CD4-positive, alpha-beta T cell treated with Interleukin-6 for 4 hours (primary cell): Measurements from ENCODE around the gene SLC51A.

Experiments
- DNase-seq: peaks from one replicate; pipeline ENCODE4 v3.0.0-alpha.2; 2020; ENCODE audit warnings: mixed read lengths

The SLC51A gene

GRCh38 chr3:196217307-196218154 is 1.2 kb downstream of the SLC51A start:
- DNase-seq, result no peak

GRCh38 chr3:196218155-196218712 is 1.9 kb downstream of the SLC51A start:
- DNase-seq, result no peak

- peak; percentile 81 for DNase-seq
Measured at GRCh38 chr3:196219194-196219969, 3.0 kb downstream of the SLC51A start.

GRCh38 chr3:196219970-196220311 is 3.6 kb downstream of the SLC51A start:
- no peak for DNase-seq

- DNase-seq, result no peak
Measured at GRCh38 chr3:196220587-196220986, 4.3 kb downstream of the SLC51A start.

GRCh38 chr3:196220991-196221390 is 4.7 kb downstream of the SLC51A start:
- DNase-seq, result no peak

- DNase-seq, result no peak
Measured at GRCh38 chr3:196222876-196223595, 6.7 kb downstream of the SLC51A start.

GRCh38 chr3:196225086-196225485 is 8.8 kb downstream of the SLC51A start:
- no peak for DNase-seq

- no peak for DNase-seq
Measured at GRCh38 chr3:196225763-196226364, 9.5 kb downstream of the SLC51A start.

GRCh38 chr3:196227121-196227561 is 10.8 kb downstream of the SLC51A start:
- DNase-seq, result no peak

- DNase-seq, result no peak
Measured at GRCh38 chr3:196227629-196228493, 11.5 kb downstream of the SLC51A start.

GRCh38 chr3:196232154-196232881 is 16.0 kb downstream of the SLC51A start:
- no peak for DNase-seq

- no peak for DNase-seq
Measured at GRCh38 chr3:196232882-196233251, 16.5 kb downstream of the SLC51A start.

- no peak for DNase-seq
Measured at GRCh38 chr3:196235452-196236122, 19.3 kb downstream of the SLC51A start.

GRCh38 chr3:196236223-196236622 is 19.9 kb downstream of the SLC51A start:
- DNase-seq, result no peak

- DNase-seq, result no peak
Measured at GRCh38 chr3:196237203-196237602, 20.9 kb downstream of the SLC51A start.

- DNase-seq, result no peak
Measured at GRCh38 chr3:196238612-196239560, 22.6 kb downstream of the SLC51A start.

- no peak for DNase-seq
Measured at GRCh38 chr3:196240424-196240823, 24.1 kb downstream of the SLC51A start.

GRCh38 chr3:196241704-196242103 is 25.4 kb downstream of the SLC51A start:
- no peak for DNase-seq
